Spleen (tissue), 7 donors: ENCODE results near the gene MANBA.

Experiments used
- CTCF ChIP-seq, 11 experiments: fragments of 200-600 bp in 7 of 11; fragments of 450-650 bp in 4 of 11; sonication (generic) in 4 of 11; IDR thresholded peaks in 8 of 11; conservative IDR thresholded peaks in 3 of 11; 1 replicate in 7 of 11; 2 replicates in 4 of 11; pipeline versions ENCODE4 v1.4.0 to v1.8.0; 2016 to 2021; ENCODE audit warnings: antibody characterized with exemption in 11 of 11, inconsistent platforms in 4 of 11, mild to moderate bottlenecking in 1 of 11
- POLR2A ChIP-seq, 3 donors: fragments of 450-650 bp; IDR thresholded peaks; one replicate each; pipeline ENCODE4 v1.5.1; 2017; ENCODE audit warnings: antibody characterized with exemption in 3 of 3, mild to moderate bottlenecking in 1 of 3
- POLR2AphosphoS5 ChIP-seq, 3 donors: sonication (generic); formaldehyde crosslinking; IDR thresholded peaks; one replicate each; pipeline ENCODE4 v1.5.1; 2017; ENCODE audit warnings: antibody characterized with exemption in 3 of 3
- donor health status: DM: no; HTN: no; CAD: no; lungs with moderate emphysema.
- donor health status: DM: no; HTN: no; CAD: no.
- donor health status: DM: no; HTN: no; CAD: no.

GRCh38 chr4:102807345-102807744 is 46.6 kb upstream of the MANBA start:
- no peak for TF ChIP-seq CTCF (IDR thresholded peaks at IDR 0.05 in 8 of 11, conservative IDR thresholded peaks at IDR 0.05 in 3 of 11)
- no peak for TF ChIP-seq POLR2AphosphoS5 (IDR thresholded peaks at IDR 0.05)
- no peak for TF ChIP-seq POLR2A (IDR thresholded peaks at IDR 0.05)
